Measurements from ENCODE around the gene SLC10A7. TPM values are rescaled to one million over a fixed set of nuclear protein-coding genes. Genes with fewer than 3 reads are reported as not detected.

The SLC10A7 gene
- total and polyA plus RNA-seq, 10 of the 15 experiments (the other 5 are each of a cell fraction or from before 2014, with no cell fraction given) = 4.6 to 23.7 (median 15.6) TPM

DNA sequence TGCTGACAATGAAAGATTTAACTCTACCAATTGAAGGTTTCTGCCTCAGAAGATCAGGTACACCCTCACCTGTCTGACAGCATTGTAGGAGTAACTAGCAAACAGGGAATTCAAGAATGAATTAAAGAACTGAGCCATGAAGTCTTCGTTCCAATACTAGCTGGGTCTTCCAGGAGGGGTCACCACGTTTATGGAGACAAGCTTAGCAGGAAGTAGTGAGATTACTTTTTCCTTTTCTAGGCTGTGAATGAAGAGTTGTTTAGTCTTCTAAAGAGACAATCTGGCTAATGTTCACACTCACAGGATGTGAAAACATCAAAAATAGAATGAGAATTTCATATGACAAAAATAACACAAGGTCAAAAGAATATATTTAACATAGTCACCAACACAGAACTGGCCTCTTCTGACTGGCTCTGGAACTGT lies 252.5 kb downstream of the SLC10A7 start:
- H4K20me1 ChIP-seq (ENCODE audit: control insufficient read depth, insufficient read depth) = no peaks in the 10 kb centered on the region
- POLR2A ChIA-PET = interaction anchor here (0.7 to 1.2 kb wide), 5 partner anchors 10 to 76 kb away, joined by 3 to 5 read pairs (median 3); no protein-coding TSS in a partner anchor
- peak overlapping the region; percentile 52 for H3K4me3 ChIP-seq
- H3K4me2 ChIP-seq (ENCODE audit: control insufficient read depth, insufficient read depth) = peak overlapping the region; percentile 79
- H3K27ac ChIP-seq (ENCODE audit: control insufficient read depth, insufficient read depth) = peak overlapping the region; percentile 81
- H3K79me2 ChIP-seq (ENCODE audit: control insufficient read depth, insufficient read depth, low read length) = no peaks in the 10 kb centered on the region
- no peaks in the 10 kb centered on the region for H3K9me3 ChIP-seq (replicated peaks; ENCODE audit: control insufficient read depth, insufficient read depth, low read length)
- SMC1A ChIA-PET (ENCODE audit: uncharacterized antibody, unreplicated experiment) = interaction anchor here (0.9 to 6.9 kb wide), 10 partner anchors 8 to 358 kb away, joined by 3 to 32 read pairs (median 8); no protein-coding TSS in a partner anchor
- H3K27me3 ChIP-seq (replicated peaks in 1 of 2; ENCODE audit: control insufficient read depth in 2 of 2, insufficient read depth in 2 of 2, low read length in 1 of 2) = no peaks in the 10 kb centered on the region
- 0% methylated on average over 2 of the region's 2 CpGs for WGBS (ENCODE audit: insufficient coverage, insufficient replicate concordance, low lambda C conversion rate, missing lambda C conversion rate)
- DNase-seq (ENCODE audit: low read depth, low spot score) = peak; percentile 79
- in situ Hi-C loops (cut with MboI) = no loop called here
- peak overlapping the region; percentile 38 for H3K9ac ChIP-seq (ENCODE audit: control insufficient read depth, insufficient read depth, low read length)
- H2AFZ ChIP-seq (ENCODE audit: control insufficient read depth, low read depth, low read length) = no peak overlapping the region
- CTCF ChIA-PET = interaction anchor here (0.7 to 2.0 kb wide), 13 partner anchors 9 to 77 kb away, joined by 3 to 7 read pairs (median 4); no protein-coding TSS in a partner anchor
- H3K4me1 ChIP-seq (ENCODE audit: control insufficient read depth, insufficient read depth, low read length) = peaks cover 51% of the 10 kb centered on the region
- no TSS peak for BruUV-seq (replicated peaks)
- RAD21 ChIA-PET (ENCODE audit: unreplicated experiment) = interaction anchor here (0.5 to 10.3 kb wide), 10 partner anchors 7 to 1457 kb away, joined by 3 to 159 read pairs (median 4); no protein-coding TSS in a partner anchor
- peak; percentile 28 for ATAC-seq
- H3K36me3 ChIP-seq (ENCODE audit: control insufficient read depth in 2 of 2, insufficient read depth in 2 of 2, low read length in 1 of 2) = no peaks in the 10 kb centered on the region
- FAIRE-seq = peak; percentile 85
- intact Hi-C loops (cut with micrococcal nuclease; ENCODE audit: unreplicated experiment) = no loop called here
- TF ChIP-seq ATF7 (IDR thresholded peaks at IDR 0.05; ENCODE audit: low read depth) (peak; percentile 49; the same call in 1 of the 2 replicates), NR2C1 (IDR thresholded peaks at IDR 0.05) (no peak), SREBF2 (IDR thresholded peaks at IDR 0.05; ENCODE audit: low read length) (no peak), MYB (IDR thresholded peaks at IDR 0.05; ENCODE audit: borderline replicate concordance, low read depth, low read length) (no peak), BMI1 (IDR thresholded peaks at IDR 0.05; ENCODE audit: borderline replicate concordance) (no peak), JUND (IDR thresholded peaks at IDR 0.05; ENCODE audit: low read depth, low read length) (no peak), SUZ12 (IDR thresholded peaks at IDR 0.05; ENCODE audit: unreplicated experiment) (no peak), CEBPB (IDR thresholded peaks at IDR 0.05; ENCODE audit: borderline replicate concordance in 1 of 2, low read depth in 2 of 2, low read length in 2 of 2) (no peak), NFYA (IDR thresholded peaks at IDR 0.05; ENCODE audit: borderline replicate concordance, low read depth, low read length) (no peak), SIN3A (IDR thresholded peaks at IDR 0.05; ENCODE audit: low read depth, low read length) (no peak), ESRRA (IDR thresholded peaks at IDR 0.05; ENCODE audit: low read length) (peak; percentile 56; the same call in 1 of the 2 replicates), ZNF24 (IDR thresholded peaks at IDR 0.05) (0 out of 2 replicates have a peak, but pooled peaks have one; percentile 26), SMC3 (IDR thresholded peaks at IDR 0.05; ENCODE audit: borderline replicate concordance, low read length) (no peak), TAF1 (IDR thresholded peaks at IDR 0.05; ENCODE audit: borderline replicate concordance, low read depth, low read length) (no peak), WRNIP1 (IDR thresholded peaks at IDR 0.05; ENCODE audit: borderline replicate concordance, low read depth, low read length) (no peak), HDAC6 (IDR thresholded peaks at IDR 0.05; ENCODE audit: unreplicated experiment) (no peak), SREBF1 (IDR thresholded peaks at IDR 0.05; ENCODE audit: low read length) (no peak), BRCA1 (IDR thresholded peaks at IDR 0.05; ENCODE audit: low read depth, low read length) (no peak)
- TF ChIP-seq, protein P1, sequence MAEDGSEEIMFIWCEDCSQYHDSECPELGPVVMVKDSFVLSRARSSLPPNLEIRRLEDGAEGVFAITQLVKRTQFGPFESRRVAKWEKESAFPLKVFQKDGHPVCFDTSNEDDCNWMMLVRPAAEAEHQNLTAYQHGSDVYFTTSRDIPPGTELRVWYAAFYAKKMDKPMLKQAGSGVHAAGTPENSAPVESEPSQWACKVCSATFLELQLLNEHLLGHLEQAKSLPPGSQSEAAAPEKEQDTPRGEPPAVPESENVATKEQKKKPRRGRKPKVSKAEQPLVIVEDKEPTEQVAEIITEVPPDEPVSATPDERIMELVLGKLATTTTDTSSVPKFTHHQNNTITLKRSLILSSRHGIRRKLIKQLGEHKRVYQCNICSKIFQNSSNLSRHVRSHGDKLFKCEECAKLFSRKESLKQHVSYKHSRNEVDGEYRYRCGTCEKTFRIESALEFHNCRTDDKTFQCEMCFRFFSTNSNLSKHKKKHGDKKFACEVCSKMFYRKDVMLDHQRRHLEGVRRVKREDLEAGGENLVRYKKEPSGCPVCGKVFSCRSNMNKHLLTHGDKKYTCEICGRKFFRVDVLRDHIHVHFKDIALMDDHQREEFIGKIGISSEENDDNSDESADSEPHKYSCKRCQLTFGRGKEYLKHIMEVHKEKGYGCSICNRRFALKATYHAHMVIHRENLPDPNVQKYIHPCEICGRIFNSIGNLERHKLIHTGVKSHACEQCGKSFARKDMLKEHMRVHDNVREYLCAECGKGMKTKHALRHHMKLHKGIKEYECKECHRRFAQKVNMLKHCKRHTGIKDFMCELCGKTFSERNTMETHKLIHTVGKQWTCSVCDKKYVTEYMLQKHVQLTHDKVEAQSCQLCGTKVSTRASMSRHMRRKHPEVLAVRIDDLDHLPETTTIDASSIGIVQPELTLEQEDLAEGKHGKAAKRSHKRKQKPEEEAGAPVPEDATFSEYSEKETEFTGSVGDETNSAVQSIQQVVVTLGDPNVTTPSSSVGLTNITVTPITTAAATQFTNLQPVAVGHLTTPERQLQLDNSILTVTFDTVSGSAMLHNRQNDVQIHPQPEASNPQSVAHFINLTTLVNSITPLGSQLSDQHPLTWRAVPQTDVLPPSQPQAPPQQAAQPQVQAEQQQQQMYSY (CRISPR knock-in tag; IDR thresholded peaks at IDR 0.05) = no peak
- TF ChIP-seq, protein P2, sequence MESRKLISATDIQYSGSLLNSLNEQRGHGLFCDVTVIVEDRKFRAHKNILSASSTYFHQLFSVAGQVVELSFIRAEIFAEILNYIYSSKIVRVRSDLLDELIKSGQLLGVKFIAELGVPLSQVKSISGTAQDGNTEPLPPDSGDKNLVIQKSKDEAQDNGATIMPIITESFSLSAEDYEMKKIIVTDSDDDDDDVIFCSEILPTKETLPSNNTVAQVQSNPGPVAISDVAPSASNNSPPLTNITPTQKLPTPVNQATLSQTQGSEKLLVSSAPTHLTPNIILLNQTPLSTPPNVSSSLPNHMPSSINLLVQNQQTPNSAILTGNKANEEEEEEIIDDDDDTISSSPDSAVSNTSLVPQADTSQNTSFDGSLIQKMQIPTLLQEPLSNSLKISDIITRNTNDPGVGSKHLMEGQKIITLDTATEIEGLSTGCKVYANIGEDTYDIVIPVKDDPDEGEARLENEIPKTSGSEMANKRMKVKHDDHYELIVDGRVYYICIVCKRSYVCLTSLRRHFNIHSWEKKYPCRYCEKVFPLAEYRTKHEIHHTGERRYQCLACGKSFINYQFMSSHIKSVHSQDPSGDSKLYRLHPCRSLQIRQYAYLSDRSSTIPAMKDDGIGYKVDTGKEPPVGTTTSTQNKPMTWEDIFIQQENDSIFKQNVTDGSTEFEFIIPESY (IDR thresholded peaks at IDR 0.05) = no peak
